ENCODE results near the gene SIN3B.

SIN3B gene

DNA sequence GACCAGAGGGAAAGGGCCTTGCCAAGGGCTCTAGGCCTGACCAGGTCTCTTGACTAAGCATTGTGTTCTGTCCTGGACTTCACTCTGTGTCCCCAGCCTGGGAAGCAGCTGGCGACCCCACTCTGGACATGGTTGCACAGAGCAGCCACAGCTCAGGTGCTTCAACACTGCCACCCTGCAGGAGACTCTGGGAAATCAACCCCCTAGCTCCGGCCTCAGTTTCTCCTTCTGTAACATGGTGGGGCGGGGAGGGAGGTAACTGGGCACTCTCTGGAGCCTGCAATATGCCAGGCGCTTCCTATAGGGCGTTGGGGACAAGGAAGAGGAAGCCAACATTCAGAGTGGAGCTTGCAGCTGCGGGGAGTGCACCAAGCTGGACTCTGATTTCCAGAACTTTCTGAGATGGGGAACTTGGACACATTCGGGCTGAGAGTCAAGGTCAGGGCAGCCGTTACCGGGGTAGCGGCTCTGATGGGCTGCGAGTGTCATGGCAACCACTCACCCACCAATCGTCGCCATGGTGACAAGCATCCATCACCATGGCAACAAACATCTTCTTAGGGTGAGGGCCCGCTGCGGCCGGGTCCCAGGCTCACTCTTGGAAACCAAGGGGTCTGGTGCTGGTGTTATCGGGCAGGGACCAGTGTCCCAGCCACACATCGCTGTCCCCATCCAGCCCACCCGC is 72.4 kb downstream of the SIN3B start:
- in situ Hi-C loops (cut with MboI; ENCODE audit: low sequenced_read_pairs): no loop called here

DNA sequence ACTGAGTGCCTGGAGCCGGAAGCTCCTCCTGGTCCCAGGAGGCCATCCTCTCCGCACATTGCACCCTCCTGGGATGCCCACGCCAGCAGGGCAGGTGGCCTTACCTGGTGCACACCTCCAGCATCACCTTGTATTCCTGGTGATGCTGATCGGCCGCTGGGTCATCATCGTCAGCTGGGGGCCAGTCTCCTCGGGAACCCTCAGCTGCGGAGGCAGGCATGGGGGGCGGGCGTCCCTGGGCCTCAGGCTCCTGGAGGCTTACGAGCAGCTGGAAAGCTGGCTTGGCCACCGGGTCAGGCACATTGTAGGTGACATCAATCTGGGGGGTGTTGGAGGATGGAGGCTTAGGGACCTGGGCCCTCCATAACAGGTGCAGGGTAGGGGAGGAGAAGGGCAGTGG is 73.3 kb downstream of the SIN3B start:
- in situ Hi-C loops (cut with MboI; ENCODE audit: low sequenced_read_pairs): no loop called here

DNA sequence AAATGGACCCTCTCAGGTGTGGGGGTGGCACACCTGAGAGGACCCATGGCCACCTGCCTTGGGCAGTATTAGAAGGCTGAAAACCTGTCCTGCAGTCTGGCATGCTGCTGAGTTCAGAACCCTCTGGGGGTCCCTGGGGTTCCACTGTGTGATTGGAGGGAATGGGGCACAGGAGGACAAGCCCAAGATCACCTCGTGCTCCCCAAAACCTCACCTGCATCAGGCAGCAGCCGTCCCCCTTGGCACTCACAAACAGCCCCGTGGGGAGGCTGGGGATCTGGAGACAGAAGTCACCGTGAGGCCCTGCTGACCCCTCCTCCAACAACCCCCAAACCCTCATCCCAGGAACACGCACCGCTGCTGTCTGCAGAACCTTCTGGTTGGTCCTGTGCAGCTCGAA is 74.1 kb downstream of the SIN3B start:
- in situ Hi-C loops (cut with MboI; ENCODE audit: low sequenced_read_pairs): no loop called here

DNA sequence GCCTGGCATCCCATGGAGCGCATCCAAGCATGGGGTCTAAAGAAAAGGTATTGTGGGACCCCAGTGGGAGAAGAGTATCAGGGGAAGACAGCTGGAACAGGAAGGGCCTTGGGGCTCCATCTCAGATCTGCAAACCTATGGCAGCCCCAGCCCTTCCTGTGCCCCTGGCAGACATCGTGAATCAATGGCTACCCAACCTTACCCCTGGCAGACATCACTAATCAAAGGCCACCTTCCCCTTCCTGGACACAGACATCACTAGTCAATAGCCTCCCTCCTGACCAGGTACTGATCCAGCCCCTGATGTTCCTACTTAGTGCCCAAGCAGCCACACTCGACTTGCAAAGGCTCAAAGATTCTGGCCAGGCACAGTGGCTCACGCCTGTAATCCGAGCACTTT is 75.4 kb downstream of the SIN3B start:
- in situ Hi-C loops (cut with MboI; ENCODE audit: low sequenced_read_pairs): no loop called here

DNA sequence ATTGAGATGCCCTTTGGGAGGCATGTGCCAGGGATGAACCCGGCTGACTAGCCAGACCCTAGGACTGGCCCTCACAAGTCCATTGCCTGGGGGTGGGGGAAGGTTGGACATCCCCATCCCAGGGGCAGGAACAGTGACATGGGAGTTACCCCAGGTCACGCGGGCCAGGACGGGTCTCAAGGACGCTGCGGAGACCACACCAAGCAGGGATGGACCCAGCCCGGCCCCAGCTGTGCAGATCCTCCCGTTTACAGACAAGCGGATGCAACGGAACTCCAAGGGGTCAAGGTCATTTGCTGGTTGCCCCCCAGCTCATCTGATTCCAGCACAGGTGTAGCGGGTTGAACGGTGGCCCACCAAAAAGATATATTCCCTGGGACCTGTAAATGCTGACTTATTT is 79.6 kb downstream of the SIN3B start:
- in situ Hi-C loops (cut with MboI; ENCODE audit: low sequenced_read_pairs): no loop called here

DNA sequence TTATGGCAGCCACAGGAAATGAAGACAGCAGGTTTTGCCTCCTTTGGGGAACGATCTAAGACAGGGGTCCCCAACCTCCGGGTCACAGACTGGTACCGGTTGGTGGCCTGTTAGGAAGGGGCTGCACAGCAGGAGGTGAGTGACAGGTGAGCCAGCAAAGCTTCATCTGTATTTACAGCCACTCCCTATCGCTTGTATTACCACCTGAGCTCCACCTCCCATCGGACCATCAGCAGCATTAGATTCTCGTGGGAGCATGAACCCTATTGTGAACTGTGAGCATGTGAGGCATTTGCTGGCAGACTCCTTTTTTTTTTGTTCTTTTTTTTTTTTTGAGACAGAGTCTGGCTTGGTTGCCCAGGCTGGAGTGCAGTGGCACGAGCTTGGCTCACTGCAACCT is 81.8 kb downstream of the SIN3B start:
- in situ Hi-C loops (cut with MboI; ENCODE audit: low sequenced_read_pairs): no loop called here

DNA sequence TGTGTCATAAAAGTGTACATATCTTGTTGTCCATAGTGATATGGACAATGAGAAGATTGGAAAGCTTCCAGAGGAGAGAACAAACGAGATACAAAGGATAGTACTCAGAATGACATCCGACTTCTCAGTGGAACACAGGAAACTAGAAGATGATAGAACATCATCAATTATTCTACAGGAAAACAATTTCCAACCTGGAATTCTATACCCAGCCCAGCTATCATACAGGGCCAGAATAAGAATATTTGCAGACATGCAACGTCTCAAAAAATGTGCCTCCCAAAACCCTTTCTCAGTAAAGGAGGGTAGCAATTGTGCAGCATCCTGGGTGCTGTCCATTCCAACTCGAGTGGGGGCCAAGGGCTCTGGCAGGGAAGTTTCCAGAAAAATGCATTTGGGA is 83.6 kb downstream of the SIN3B start:
- in situ Hi-C loops (cut with MboI; ENCODE audit: low sequenced_read_pairs): no loop called here

DNA sequence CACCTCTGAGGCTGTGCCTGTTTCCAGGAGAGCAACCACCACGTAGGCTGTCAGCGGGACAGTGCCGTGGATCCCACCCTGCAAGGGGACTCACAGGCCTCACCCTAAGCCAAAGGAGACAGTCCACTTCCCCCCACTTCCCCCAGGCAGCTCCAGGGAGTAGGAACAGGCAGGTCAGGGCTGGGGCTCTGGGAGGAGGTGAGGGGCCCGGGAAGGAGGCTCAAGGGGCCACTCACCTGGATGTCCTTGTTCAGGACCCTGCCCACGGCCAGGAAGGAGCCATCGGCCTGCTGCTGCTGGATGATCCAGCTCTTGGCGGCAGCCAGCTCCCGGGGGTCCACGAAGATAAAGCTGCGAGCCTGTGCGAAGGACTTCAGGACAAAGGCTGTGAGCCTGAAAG is 85.2 kb downstream of the SIN3B start:
- in situ Hi-C loops (cut with MboI; ENCODE audit: low sequenced_read_pairs): no loop called here

DNA sequence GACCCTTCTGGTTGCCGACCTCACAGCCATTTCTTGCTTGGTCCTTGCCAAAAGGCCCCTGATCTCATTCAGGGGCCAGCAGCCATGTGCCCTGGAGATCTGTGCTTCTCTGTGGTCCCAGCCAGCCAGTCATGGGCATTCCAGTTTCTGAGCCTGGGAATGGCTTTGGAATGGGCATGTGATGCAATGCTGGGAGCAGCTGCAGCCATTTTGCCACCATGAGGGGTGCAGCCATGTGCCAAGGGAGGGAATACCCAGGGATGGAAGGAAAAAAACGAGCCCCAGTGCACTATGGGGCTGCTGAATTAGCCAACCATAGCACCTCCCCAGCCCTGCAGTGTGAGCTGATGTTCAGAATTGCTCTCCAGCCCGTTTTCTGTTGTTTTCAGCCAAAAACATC is 85.9 kb downstream of the SIN3B start:
- in situ Hi-C loops (cut with MboI; ENCODE audit: low sequenced_read_pairs): no loop called here

DNA sequence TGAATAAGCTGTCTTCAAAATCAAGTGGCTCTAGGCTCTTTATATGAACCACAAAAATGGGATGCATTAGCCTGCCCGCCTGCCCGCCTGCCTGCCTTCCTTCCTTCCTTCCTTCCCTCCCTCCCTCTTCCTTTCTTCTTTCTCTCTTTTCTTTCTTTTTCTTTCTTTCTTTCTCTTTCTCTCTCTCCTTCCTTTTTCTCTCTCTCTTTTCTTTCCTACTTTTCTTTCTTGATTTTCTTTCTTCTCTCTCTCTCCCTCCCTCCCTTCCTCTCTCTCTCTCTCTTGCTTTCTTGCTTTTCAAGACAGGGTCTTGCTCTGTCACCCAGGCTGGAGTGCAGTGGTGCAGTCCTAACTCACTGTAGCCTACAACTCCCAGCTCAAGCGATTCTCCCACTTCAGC is 86.5 kb downstream of the SIN3B start:
- in situ Hi-C loops (cut with MboI; ENCODE audit: low sequenced_read_pairs): no loop called here

DNA sequence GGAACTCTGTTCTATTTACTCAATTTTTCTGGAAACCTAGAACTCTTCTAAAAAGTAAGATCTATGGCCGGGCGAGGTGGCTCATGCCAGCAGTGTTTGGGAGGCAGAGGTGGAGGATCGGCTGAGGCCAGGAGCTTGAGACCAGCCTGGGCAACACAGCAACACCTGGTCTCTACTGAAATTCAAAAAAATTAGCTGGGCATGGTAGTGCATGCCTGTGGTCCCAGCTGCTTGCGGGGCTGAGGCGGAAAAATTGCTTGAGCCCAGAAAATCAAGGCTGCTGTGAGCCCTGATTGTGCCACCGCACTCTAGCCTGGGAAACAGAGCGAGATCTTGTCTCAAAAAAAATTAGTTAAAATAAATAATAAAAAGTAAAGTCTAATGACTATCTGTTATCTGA is 88.2 kb downstream of the SIN3B start:
- in situ Hi-C loops (cut with MboI; ENCODE audit: low sequenced_read_pairs): no loop called here

DNA sequence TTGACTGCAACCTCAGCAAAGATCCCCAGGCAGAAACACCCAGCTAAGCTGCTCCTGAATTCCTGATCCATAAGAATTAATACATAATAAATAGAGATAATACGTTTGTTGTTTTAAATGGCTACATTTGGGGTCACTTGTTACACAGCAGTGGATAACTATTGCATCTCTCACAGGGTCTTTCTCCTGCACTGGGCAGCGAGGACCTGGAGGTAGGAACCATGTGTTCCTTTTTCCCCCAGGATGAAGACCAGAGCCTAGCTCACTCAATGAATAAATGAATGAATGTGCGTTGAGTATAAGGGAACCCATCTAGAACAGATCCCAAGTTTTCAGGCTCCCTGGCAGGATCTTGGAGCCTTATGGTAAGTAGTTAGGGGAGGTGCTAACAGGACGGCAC is 90.3 kb downstream of the SIN3B start:
- in situ Hi-C loops (cut with MboI; ENCODE audit: low sequenced_read_pairs): no loop called here

DNA sequence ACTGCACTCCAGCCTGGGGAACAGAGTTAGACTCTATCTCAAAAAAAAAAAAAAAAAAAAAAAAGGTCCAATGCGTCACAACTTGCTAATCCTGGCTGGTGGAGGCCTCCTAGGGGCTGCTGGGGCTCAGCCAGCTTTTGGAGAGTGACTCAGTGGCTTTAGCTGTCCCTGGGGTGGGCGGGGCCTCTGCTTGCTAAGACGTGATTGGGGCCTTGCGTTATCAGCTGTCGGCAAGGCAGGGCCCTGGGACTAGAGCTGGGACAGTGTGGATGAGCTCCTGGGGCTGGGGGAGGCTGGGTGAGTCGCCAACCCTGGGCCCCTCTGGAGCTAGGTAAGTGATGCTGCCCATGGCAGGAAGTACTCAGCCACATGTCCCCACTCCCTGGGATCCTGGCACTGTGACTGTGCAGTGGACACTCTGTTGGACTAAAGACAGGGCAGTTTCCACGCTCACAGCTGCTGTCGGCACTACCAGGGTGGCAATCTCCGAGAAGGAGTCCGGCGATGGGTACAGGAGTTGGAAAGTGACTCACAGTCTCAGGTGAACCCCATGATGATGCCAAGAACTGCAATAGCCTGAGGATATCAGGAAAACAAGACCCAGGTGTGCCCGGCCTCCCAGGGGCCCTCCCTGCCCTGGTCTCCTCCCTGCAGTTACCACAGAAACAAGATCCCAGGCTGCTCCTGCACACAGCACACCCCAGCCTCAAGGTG is 91.8 kb downstream of the SIN3B start:
- in situ Hi-C loops (cut with MboI; ENCODE audit: low sequenced_read_pairs): no loop called here

DNA sequence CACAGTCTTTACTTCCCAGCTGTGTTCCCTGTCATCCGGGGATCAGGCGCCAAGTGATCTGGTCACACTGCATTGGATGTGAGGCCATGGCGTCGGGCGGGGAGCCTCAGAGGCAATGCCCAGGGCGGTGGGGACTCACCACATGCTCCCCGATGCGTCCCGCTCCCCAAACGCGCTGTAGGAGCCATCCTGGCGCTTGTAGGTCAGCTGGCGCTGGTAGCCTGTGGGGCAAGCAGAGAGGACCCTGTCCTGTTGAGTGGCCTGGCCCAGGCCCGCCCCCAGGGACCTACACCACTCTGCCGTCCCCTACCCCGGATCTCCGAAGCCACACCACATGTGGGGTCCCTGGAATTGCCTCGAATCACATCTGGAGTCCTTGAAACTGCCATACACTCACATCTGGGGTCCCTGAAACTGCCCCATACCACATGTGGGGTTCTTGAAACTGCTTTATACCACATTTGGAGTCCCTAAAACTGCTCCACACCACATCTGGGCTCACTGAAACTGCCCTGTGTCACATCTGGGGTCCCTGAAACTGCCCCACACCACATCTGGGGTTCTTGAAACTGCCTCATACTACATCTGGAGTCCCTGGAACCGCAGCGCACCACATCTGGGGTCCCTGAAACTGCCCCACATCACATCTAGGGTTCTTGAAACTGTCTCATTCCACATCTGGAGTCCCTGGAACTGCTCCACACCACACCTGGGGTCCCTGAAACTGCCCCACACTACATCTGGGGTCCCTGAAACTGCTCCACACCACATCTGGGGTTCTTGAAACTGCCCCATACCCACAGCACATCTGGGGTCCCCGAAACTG is 92.8 kb downstream of the SIN3B start:
- in situ Hi-C loops (cut with MboI; ENCODE audit: low sequenced_read_pairs): no loop called here

DNA sequence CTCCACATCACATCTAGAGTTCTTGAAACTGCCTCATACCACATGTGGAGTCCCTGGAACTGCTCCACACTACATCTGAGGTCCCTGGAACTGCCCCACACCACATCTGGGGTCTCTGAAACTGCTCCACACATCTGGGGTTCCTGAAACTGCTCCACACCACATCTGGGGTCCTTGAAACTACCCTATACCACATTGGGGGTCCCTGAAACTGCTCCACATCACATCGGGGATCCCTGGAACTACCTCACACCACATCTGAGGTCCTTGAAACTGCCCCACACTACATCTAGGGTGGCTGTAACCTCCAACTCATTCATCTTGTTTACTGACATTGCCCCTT is 93.4 kb downstream of the SIN3B start:
- in situ Hi-C loops (cut with MboI; ENCODE audit: low sequenced_read_pairs): no loop called here

DNA sequence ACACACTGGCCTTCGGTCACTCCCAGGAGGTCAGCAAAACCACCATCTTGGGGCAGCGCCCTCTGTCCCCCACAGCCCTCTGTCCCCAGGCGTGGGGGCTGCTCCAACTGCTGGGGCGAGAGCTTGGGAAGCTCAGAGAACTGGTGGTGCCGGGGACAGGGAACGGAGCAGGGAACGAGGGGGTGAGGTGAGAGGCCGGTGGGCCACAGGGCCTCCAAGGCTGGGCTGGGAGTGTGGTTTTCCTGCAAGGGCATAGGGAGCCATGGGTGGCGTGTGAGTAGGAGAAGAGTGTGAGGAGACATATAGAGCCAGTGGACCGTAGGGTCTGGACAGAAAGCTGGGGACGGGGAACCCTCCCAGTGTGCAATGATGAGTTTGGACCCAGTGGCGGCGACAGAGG is 93.8 kb downstream of the SIN3B start:
- in situ Hi-C loops (cut with MboI; ENCODE audit: low sequenced_read_pairs): no loop called here

DNA sequence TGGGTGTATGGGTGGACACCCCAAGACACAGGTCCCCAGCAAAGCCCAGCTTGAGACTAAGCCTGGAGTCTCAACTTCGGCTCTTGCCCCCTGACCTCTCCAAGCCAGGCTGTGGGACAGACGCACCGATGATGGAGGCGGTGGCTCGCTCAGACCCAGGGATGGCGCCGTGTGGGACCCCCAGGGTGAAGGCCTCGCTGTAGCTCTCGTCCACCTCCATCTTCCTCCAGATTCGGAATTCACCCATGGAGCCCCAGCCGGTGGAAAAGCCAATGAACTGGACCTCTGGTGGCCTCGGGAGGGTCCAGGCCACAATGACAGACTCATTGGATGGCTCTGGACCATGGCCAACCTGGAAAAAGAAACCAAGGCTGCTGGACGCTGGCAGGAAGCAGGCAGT is 98.7 kb downstream of the SIN3B start:
- in situ Hi-C loops (cut with MboI; ENCODE audit: low sequenced_read_pairs): no loop called here

DNA sequence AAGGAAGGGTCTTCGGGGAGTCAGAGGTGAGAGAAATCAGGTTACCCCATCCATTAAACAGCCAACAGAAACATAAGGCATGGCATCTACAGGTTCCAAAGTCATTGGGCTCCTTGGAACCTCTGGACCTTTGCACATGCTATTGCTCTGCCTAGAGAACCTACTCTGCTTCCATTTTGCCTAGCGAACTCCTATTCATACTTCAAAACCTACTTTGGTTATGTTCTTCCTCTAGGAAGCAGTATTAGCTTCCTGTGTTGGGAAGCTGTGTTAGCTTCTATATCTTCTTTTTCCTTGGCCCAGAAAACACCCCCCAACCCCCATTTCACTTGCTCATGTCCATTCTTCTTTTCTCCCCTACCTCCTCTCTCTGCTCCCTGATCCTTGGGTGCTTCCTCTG is 99.2 kb downstream of the SIN3B start:
- in situ Hi-C loops (cut with MboI; ENCODE audit: low sequenced_read_pairs): no loop called here

DNA sequence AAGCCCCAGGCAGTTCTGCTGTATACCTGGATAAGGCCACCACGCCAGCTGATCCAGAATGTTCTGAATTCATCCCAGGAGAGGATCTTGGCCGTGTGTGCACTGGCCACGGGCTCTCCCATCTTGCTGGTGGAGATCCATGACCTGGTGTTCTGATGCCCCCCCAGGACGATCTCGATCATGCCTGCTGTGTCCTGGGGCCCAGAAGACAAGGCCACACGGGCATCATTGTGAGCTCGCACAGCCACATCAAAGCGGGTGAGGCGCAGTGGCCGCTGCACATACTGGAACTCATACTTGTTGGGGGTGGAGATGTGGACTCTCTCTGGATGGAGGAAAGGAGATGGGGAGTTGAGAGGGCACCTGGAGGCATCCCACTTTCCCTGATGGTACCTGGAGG is 99.7 kb downstream of the SIN3B start:
- in situ Hi-C loops (cut with MboI; ENCODE audit: low sequenced_read_pairs): no loop called here

Data from hTERT RPE-1 (cell line).